ENCODE measurements around the gene NPTXR.

Gene NPTXR

GRCh38 chr22:38777087-38777671 is 66.6 kb downstream of the NPTXR start:
- no peak for TF ChIP-seq CTCF (IDR thresholded peaks at IDR 0.05; ENCODE audit: low read depth, low read length, missing control alignments)
- no peak overlapping the region for H3K4me3 ChIP-seq (ENCODE audit: low read depth, low read length)
- no peak overlapping the region for H3K27ac ChIP-seq
- no peak for DNase-seq
- no peaks in the 10 kb centered on the region for H3K27me3 ChIP-seq (replicated peaks)
- no peaks in the 10 kb centered on the region for H3K36me3 ChIP-seq (replicated peaks)
- in situ Hi-C loops (cut with HindIII; ENCODE audit: low pct_ligation_motif_present, low sequenced_read_pairs): no loop called here

- no peak for TF ChIP-seq CTCF (IDR thresholded peaks at IDR 0.05; ENCODE audit: low read depth, low read length, missing control alignments)
- no peaks in the 10 kb centered on the region for H3K36me3 ChIP-seq (replicated peaks)
- H3K27me3 ChIP-seq (replicated peaks): no peaks in the 10 kb centered on the region
- DNase-seq: no peak
- in situ Hi-C loops (cut with HindIII; ENCODE audit: low pct_ligation_motif_present, low sequenced_read_pairs): no loop called here
- no peak overlapping the region for H3K4me3 ChIP-seq (ENCODE audit: low read depth, low read length)
- no peak overlapping the region for H3K27ac ChIP-seq
These were observed 67.7 kb downstream of the NPTXR start for GRCh38 chr22:38776086-38776485.

- Histone ChIP-seq H3K27ac (no peak overlapping the region), H3K27me3 (replicated peaks) (no peaks in the 10 kb centered on the region), H3K36me3 (replicated peaks) (no peaks in the 10 kb centered on the region), H3K4me3 (ENCODE audit: low read depth, low read length) (no peak overlapping the region)
- TF ChIP-seq CTCF (IDR thresholded peaks at IDR 0.05; ENCODE audit: low read depth, low read length, missing control alignments): no peak
- in situ Hi-C loops (cut with HindIII; ENCODE audit: low pct_ligation_motif_present, low sequenced_read_pairs): no loop called here
- no peak for DNase-seq
These were observed 68.2 kb downstream of the NPTXR start for GRCh38 chr22:38775656-38776055.

- Histone ChIP-seq H3K4me3 (ENCODE audit: low read depth, low read length) (no peak overlapping the region), H3K27me3 (replicated peaks) (no peaks in the 10 kb centered on the region), H3K36me3 (replicated peaks) (no peaks in the 10 kb centered on the region), H3K27ac (no peak overlapping the region)
- no peak for DNase-seq
- no peak for TF ChIP-seq CTCF (IDR thresholded peaks at IDR 0.05; ENCODE audit: low read depth, low read length, missing control alignments)
- in situ Hi-C loops (cut with HindIII; ENCODE audit: low pct_ligation_motif_present, low sequenced_read_pairs): no loop called here
These were observed 69.2 kb downstream of the NPTXR start for GRCh38 chr22:38774496-38775166.

GRCh38 chr22:38773363-38773946 is 70.4 kb downstream of the NPTXR start:
- no peak for DNase-seq
- in situ Hi-C loops (cut with HindIII; ENCODE audit: low pct_ligation_motif_present, low sequenced_read_pairs): no loop called here

More at GRCh38 chr22:38773363-38773946, 70.4 kb downstream of the NPTXR start:
- Histone ChIP-seq H3K4me3 (ENCODE audit: low read depth, low read length) (no peak overlapping the region), H3K27me3 (replicated peaks) (no peaks in the 10 kb centered on the region), H3K36me3 (replicated peaks) (no peaks in the 10 kb centered on the region), H3K27ac (no peak overlapping the region)
- no peak for TF ChIP-seq CTCF (IDR thresholded peaks at IDR 0.05; ENCODE audit: low read depth, low read length, missing control alignments)

Data from brain microvascular endothelial cell (primary cell).